Stimulated activated CD8-positive, alpha-beta memory T cell treated with anti-CD3 and anti-CD28 coated beads, Interleukin-4, amount 100 ng/mL, for 48 hours (primary cell): Measurements from ENCODE around the gene ERBB4.
"Not testable (repeated sequence)": the region's sequence is repeated elsewhere in the genome, so short reads cannot be mapped to it uniquely, and the experiment has no call there.

ENCODE experiments used
- DNase-seq: peaks from one replicate; pipeline ENCODE4 v3.0.0-alpha.2; 2020

Gene ERBB4

GRCh38 chr2:211766689-211767088, 771.9 kb downstream of the ERBB4 start:
- DNase-seq, result no peak

- DNase-seq, result no peak
These were observed 776.1 kb downstream of the ERBB4 start for GRCh38 chr2:211762479-211762878.

- DNase-seq, result no peak
These were observed 778.5 kb downstream of the ERBB4 start for GRCh38 chr2:211760103-211760502.

GRCh38 chr2:211756266-211756665, 782.3 kb downstream of the ERBB4 start:
- no peak for DNase-seq

- DNase-seq, result no peak
These were observed 783.4 kb downstream of the ERBB4 start for GRCh38 chr2:211755187-211755586.

GRCh38 chr2:211751848-211752247, 786.8 kb downstream of the ERBB4 start:
- no peak for DNase-seq

- no peak for DNase-seq
These were observed 790.3 kb downstream of the ERBB4 start for GRCh38 chr2:211748339-211748738.

- DNase-seq, result peak; percentile 31
These were observed 793.1 kb downstream of the ERBB4 start for GRCh38 chr2:211745295-211746097.

- DNase-seq, result no peak
These were observed 794.2 kb downstream of the ERBB4 start for GRCh38 chr2:211744379-211744778.

- DNase-seq, result no peak
These were observed 796.6 kb downstream of the ERBB4 start for GRCh38 chr2:211741966-211742365.

- no peak for DNase-seq
These were observed 801.3 kb downstream of the ERBB4 start for GRCh38 chr2:211737282-211737681.

GRCh38 chr2:211730215-211730614, 808.4 kb downstream of the ERBB4 start:
- DNase-seq, result no peak

GRCh38 chr2:211729433-211729832, 809.2 kb downstream of the ERBB4 start:
- no peak for DNase-seq

GRCh38 chr2:211724933-211725332, 813.7 kb downstream of the ERBB4 start:
- no peak for DNase-seq

GRCh38 chr2:211723398-211723797, 815.2 kb downstream of the ERBB4 start:
- no peak for DNase-seq

- no peak for DNase-seq
These were observed 815.7 kb downstream of the ERBB4 start for GRCh38 chr2:211722928-211723327.

GRCh38 chr2:211721874-211722273, 816.7 kb downstream of the ERBB4 start:
- DNase-seq, result not testable (repeated sequence)

- no peak for DNase-seq
These were observed 829.2 kb downstream of the ERBB4 start for GRCh38 chr2:211709389-211709788.

- no peak for DNase-seq
These were observed 845.9 kb downstream of the ERBB4 start for GRCh38 chr2:211692689-211693088.

GRCh38 chr2:211690736-211691135, 847.9 kb downstream of the ERBB4 start:
- DNase-seq, result no peak

- DNase-seq, result no peak
These were observed 850.4 kb downstream of the ERBB4 start for GRCh38 chr2:211688196-211688595.

- DNase-seq, result no peak
These were observed 863.9 kb downstream of the ERBB4 start for GRCh38 chr2:211674715-211675114.

GRCh38 chr2:211673133-211673905, 865.3 kb downstream of the ERBB4 start:
- DNase-seq, result no peak

GRCh38 chr2:211671977-211672376, 866.6 kb downstream of the ERBB4 start:
- no peak for DNase-seq
